Fibroblast of villous mesenchyme (primary cell): Measurements from ENCODE around the gene ABLIM2. TPM values are rescaled to one million over a fixed set of nuclear protein-coding genes. Genes with fewer than 3 reads are reported as not detected.

Experiments used
- DNase-seq: peaks from one replicate; pipeline ENCODE4 v3.0.0-alpha.2; 2010; ENCODE audit warnings: low read depth
- H3K4me3 ChIP-seq: 2 replicates; pipeline ENCODE4 v1.5.1; 2011; ENCODE audit warnings: low read depth, mild to moderate bottlenecking, low read length
- CTCF ChIP-seq: IDR thresholded peaks from 2 replicates; pipeline ENCODE4 v1.5.1; 2012; ENCODE audit warnings: low read depth, mild to moderate bottlenecking, low read length; ENCODE audit not compliant: insufficient read depth
- total RNA-seq: library from RNA; depleted of rRNA; stranded (reverse); fragments of >200 nt; gene quantifications from 2 replicates; pipeline ENCODE4 v1.2.3, GENCODE V29; 2012

Gene ABLIM2
- total RNA-seq, 1 donor: under 0.01 TPM

- no peak overlapping the region for H3K4me3 ChIP-seq
- DNase-seq: no peak
- TF ChIP-seq CTCF: no peak
These were observed 132.9 kb downstream of the ABLIM2 start for GRCh38 chr4:8025668-8026067.

- DNase-seq: no peak
- H3K4me3 ChIP-seq: no peak overlapping the region
- TF ChIP-seq CTCF: no peak
These were observed 134.4 kb downstream of the ABLIM2 start for GRCh38 chr4:8024073-8024786.

- no peak overlapping the region for H3K4me3 ChIP-seq
- TF ChIP-seq CTCF: no peak
- DNase-seq: no peak
These were observed 134.9 kb downstream of the ABLIM2 start for GRCh38 chr4:8023696-8024033.

GRCh38 chr4:8022767-8023695 is 135.6 kb downstream of the ABLIM2 start:
- no peak for DNase-seq
- no peak overlapping the region for H3K4me3 ChIP-seq
- TF ChIP-seq CTCF: no peak

GRCh38 chr4:8021796-8022195 is 136.8 kb downstream of the ABLIM2 start:
- no peak for DNase-seq
- no peak for TF ChIP-seq CTCF
- H3K4me3 ChIP-seq: no peak overlapping the region

GRCh38 chr4:8019396-8020365 is 138.9 kb downstream of the ABLIM2 start:
- no peak for DNase-seq
- no peak overlapping the region for H3K4me3 ChIP-seq
- no peak for TF ChIP-seq CTCF
